ENCODE measurements around the gene BATF3.

BATF3 gene

DNA sequence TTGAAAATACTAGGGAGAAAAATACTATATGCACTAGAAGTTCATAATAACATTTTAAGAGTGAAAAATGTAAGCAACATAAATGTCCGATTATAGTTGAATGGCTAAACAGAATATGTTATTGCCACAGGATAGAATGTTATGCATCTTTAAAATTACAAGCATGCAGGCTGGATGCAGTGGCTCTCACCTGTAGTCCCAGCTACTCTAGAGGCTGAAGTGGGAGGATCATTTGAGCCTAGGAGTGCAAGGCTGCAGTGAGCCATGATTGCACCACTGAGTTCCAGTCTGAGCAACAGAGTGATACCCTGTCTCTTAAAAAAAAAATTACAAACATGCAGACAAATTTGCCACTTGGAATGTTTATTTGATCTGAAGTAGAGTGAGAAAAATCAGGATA lies 3.0 kb upstream of the BATF3 start:
- DNase-seq, result no peak

GRCh38 chr1:212701910-212702309 lies 2.3 kb upstream of the BATF3 start:
- no peak for DNase-seq

GRCh38 chr1:212700892-212701819 lies 1.5 kb upstream of the BATF3 start:
- no peak for DNase-seq

- DNase-seq, result no peak
Observed at GRCh38 chr1:212700223-212700891, 717 bp upstream of the BATF3 start.

DNA sequence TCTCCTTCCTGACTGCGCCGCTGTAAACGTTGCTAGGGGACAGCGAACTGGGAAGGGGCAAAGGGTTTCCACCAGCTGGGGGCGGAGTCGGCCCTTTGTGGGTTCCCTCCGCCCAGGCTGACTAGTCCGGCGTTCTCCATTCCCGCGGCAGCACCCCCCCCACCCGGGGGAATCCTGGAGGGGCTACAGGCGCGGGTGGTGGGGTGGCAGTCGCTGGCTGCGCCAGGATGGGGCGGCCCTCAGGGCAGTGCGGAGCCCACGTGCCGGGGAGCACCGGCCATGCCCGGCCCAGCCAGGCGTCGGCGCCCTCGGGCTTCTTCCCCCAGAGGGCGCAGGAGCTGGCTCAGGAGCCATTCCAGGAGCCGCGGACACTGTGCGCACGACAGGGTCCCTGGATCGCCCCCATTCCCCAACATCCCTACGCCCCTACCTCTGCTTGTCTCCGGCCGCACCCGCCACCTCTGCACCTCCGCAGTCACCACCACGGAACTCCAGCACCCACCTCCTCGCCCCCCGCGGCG lies 476 bp downstream of the BATF3 start:
- peak; percentile 24 for DNase-seq

DNA sequence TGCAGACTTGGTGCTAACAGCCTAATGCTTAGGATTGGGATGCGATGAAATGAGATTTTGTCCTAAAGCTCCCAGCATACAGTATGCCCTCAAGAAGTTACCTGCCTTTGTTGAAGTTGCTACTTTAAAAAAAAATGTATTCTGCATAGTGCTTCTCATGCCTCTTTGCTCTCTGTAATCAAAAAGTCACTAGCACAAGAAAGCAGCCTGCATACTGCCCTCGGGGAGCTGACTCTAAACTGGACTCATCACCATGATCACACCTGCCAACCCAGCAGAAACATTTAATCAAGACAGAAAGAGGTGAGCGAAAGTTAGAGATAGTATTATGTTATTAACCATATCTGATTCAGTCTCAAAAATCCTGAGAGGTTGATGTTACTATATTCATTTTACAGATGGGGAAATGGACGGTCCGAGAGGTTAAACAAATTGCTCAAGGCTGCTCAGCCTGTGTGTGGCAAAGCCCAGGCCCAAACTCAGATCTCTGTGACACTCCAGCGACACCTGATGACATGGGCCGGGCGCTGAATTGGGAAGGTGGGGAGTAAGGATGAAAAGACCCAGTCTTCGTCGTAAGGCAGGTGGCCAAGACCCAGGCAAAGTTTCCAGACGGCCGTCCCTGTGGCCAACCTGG lies 1.1 kb downstream of the BATF3 start:
- DNase-seq, result no peak

DNA sequence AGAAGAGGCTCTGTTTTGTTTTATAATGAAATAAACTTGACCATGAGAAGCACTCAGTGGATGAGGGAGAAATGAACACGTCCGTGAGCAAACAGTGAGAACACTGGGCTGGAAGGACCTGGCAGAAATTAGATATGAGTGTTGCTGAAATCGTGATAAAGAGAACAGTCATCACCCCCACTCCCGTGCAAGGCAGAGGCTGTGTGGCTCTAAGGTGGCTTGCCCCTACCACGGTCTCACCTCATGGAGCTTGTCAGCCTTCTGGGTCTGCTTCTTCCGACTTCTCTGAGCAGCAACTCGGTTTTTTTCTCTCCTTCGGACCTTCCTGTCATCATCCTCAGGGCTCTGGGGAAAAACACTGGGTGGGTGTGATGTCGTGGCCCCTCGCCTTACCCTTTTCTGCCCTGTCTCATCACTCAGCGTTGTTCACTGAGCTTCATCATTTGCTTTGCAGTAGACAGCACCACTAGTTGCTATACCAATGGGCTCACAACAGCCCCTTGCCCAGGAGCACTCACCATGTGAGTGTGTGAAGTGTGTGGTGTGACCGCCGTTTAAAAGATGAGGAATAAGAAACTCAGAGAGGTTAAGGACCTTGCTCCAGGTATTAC lies 2.8 kb downstream of the BATF3 start:
- no peak for DNase-seq

DNA sequence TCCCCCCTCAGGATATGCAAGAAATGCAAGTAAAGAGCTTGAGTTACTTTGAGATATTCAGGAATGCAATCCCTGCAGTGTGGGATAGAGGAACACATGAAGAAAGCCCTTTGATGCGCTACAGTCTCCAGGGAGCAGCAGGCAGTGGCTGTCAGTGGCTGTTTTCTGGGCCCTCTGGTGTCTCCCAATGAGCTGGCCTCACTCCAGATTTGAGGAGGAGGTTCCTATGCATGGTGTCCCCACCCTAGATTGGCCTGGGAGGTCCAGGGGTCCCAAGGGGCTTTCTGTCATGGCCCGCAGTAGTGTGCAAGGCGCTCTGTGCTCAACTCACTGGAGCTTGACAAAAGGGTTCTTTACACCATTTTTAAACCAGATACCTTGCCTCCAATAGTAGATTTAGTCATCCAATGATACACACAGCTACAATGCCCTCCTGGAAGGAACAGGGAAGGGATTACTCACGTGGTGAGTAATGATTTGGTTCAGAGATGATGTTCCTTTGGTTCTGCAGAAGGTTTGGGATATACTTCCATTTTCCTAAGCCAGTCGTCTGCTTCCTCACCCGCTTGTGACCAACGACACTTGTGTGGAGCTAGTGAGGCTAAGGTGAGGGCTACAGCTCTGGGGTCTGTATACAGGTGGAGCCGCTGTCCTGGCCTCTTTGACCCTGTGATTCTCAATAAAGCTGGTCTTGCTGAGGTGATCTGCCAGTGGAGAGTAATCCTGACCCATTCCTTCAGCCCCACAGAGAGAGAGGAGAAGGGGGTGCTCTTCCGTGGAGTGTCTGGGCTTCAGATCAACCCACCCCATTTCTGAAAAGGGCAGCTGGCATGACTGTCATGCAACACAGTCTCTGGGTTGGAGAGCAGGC lies 6.6 kb downstream of the BATF3 start:
- no peak for DNase-seq

GRCh38 chr1:212691561-212692071 lies 8.0 kb downstream of the BATF3 start:
- DNase-seq, result no peak

GRCh38 chr1:212690816-212691403 lies 8.7 kb downstream of the BATF3 start:
- no peak for DNase-seq

DNA sequence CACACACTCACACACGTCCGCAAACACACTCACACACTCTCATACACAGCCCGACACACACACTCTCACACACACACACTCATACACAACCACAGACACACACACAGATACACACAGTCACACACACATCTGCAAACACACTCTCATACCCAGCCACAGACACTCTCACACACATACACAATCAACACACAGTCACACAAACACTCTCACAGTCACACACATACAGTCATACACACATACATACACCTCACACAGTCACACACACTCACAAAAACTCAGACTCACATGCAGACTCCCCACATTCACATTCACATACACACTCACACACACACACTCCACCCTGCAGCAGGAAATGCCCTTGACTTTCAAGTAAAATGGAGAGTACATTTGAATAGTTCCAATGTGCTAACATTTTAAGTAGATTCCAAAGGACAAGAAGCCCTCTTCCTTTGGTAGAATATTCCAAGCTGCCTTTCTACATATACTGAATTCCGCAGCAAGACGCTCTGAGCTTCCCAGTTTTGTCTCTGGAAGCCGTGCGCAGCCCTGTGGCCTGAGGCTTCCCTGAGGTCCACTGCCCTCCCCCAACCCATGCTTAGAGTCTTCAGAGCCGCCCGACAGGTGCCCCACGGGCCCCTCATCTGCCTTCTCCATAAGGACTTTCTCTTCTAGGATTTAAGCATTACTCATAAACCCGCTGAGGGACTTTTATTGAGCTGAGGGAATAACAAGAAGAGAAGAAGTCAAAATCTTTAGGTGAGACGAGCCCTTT lies 9.7 kb downstream of the BATF3 start:
- DNase-seq, result no peak

- DNase-seq, result no peak
Observed at GRCh38 chr1:212689196-212689725, 10.4 kb downstream of the BATF3 start.

GRCh38 chr1:212688341-212689047 lies 11.1 kb downstream of the BATF3 start:
- DNase-seq, result no peak

DNA sequence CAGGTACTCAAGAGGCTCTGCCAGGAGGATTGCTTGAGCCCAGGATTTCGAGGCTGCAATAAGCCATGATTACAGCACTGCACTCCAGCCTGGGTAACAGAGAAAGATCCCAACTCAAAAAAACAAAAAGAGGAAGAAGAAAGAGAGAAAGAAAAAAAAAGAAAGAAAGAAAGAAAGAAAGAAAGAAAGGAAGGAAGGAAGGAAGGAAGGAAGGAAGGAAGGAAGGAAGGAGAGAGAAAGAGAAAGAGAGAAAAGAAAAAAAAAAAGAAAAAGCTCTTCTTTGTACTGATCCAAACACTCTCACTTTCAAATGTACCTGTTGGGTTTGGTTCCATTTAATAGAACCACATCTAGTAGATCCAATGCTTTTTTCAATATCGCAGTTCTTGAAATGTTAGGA lies 11.8 kb downstream of the BATF3 start:
- no peak for DNase-seq

DNA sequence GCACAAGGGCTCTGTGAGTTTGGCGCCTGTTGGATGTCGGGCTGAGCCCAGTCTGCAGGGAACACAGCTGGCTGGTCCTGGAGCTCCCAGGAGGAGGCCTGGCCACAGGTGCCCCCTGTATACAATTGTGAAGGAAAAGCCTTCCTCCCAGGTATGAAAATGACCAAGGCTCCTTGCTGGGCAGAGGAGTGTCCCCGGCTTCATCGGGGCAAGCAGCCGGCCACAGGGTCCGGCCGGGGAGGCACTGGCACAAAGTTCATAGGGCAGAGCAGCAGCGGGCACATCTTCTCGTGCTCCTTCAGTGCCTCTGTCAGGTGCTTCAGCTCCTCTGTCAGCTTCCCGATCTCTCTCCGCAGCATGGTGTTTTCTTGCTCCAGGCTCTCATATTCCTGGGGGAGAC lies 13.0 kb downstream of the BATF3 start:
- DNase-seq, result no peak

GRCh38 chr1:212686069-212686468 lies 13.6 kb downstream of the BATF3 start:
- no peak for DNase-seq

DNA sequence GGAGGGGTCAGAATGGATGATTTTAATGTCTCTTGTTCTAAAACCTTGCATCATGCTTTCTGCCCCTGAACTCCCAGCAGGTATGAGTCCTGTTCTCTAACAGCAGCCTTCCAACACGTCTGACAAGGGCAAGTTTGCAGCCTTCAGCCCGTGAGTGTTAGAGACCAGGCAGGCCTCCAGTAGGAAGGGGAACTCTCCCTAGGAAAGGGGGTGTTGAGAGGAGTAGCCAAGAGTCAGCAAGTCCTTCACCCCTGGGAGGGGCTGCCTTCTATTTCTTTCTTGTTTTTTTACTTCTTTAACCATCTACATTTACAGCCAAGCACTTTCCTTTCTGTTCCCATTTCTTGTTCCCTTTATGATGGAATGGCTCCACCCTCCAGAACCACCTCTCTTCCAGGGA lies 14.2 kb downstream of the BATF3 start:
- no peak for DNase-seq

DNA sequence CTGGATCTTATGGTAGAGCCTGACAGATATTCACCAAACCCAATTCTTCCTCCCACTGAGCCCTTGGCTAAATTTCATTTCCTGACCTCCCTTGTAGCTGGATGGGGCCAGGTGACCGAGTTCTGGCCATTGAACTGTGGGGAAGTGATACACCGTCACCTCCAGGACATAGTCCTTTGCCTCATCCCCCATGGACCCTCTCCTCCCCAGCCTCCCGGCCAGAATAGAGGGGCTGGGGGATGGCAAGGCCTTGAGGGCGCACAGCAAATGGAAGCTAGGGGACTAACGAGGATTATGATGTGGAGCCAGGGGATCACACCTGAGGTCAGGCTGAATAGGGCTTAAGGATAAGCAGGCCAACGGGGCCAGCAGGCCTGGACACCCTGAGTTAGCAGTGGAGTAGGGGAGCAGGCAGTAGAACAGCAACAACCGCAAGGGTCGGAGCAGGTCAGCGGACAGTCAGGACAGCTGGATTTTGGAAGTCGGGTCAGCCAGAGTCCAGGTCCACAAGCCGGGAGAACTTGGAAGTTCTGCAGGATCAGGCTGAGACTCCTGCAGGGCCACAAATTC lies 15.0 kb downstream of the BATF3 start:
- no peak for DNase-seq

DNA sequence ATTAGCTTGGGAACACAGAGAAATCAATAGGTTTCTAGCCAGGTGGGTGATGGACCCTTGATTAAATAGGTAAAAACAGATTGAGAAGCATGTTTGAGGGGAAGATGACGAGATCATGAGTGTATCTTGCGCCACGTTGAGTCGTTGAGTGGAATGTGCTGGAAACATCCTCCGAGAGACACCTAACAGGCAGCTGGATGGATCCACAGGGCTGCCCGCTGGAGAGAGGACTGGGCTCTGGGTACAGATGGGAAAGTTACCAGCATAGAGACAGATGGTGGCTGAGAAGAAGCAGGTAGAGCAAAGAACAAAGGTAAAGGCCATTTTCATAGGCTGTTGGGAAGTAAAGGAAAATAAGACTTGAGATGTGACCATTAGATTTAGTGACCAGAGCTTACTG lies 15.6 kb downstream of the BATF3 start:
- DNase-seq, result no peak

All from NK-92 treated with Interleukin-12 subunit alpha and Interleukin-12 subunit beta, amount 100 ng/mL, for 24 hours (cell line).